MM.1S (cell line): ENCODE measurements around the gene PAK1.

Experiments
- DNase-seq: peaks from one replicate; pipeline ENCODE4 v3.0.0-alpha.2; 2015
- H2AFZ ChIP-seq: fragments of 300-600 bp; sonication (generic); 2 replicates; pipeline ENCODE4 v1.6.0; 2016; ENCODE audit warnings: antibody characterized with exemption, low read length
- H3F3A ChIP-seq: fragments of 300-600 bp; sonication (generic); 2 replicates; pipeline ENCODE4 v1.6.1; 2016; ENCODE audit warnings: mild to moderate bottlenecking, antibody characterized with exemption, low read length, moderate library complexity, mixed read lengths; ENCODE audit not compliant: insufficient read depth
- H3K27ac ChIP-seq: fragments of 300-600 bp; sonication (generic); 2 replicates; pipeline ENCODE4 v1.5.1; 2016; ENCODE audit warnings: mild to moderate bottlenecking, low read length
- H3K27me3 ChIP-seq: fragments of 300-600 bp; sonication (generic); replicated peaks from 2 replicates; pipeline ENCODE4 v1.6.0; 2016; ENCODE audit warnings: low read length; ENCODE audit not compliant: insufficient read depth
- H3K36me3 ChIP-seq: fragments of 300-600 bp; sonication (generic); replicated peaks from 2 replicates; pipeline ENCODE4 v1.6.1; 2016; ENCODE audit warnings: mild to moderate bottlenecking, low read length, mixed read lengths; ENCODE audit not compliant: insufficient read depth
- H3K4me1 ChIP-seq: fragments of 300-600 bp; sonication (generic); 2 replicates; pipeline ENCODE4 v1.6.1; 2016; ENCODE audit warnings: low read length, mixed read lengths
- H3K4me2 ChIP-seq: fragments of 300-600 bp; sonication (generic); 2 replicates; pipeline ENCODE4 v1.6.0; 2016; ENCODE audit warnings: low read depth, low read length
- H3K4me3 ChIP-seq: fragments of 300-600 bp; sonication (generic); 2 replicates; pipeline ENCODE4 v1.5.1; 2016; ENCODE audit warnings: low read length, mixed read lengths
- H3K79me2 ChIP-seq: fragments of 300-600 bp; sonication (generic); 2 replicates; pipeline ENCODE4 v1.6.1; 2016; ENCODE audit warnings: mixed run types, low read length, mixed read lengths
- H3K9ac ChIP-seq: fragments of 300-600 bp; sonication (generic); 2 replicates; pipeline ENCODE4 v1.6.1; 2016; ENCODE audit warnings: low read length, mixed read lengths
- H3K9me2 ChIP-seq: fragments of 300-600 bp; sonication (generic); replicated peaks from 2 replicates; pipeline ENCODE4 v1.6.1; 2016; ENCODE audit warnings: mild to moderate bottlenecking, low read length, mixed read lengths; ENCODE audit not compliant: insufficient read depth
- H3K9me3 ChIP-seq: fragments of 300-600 bp; sonication (generic); replicated peaks from 2 replicates; pipeline ENCODE4 v1.6.1; 2016; ENCODE audit warnings: mild to moderate bottlenecking, low read length, mixed read lengths; ENCODE audit not compliant: insufficient read depth
- H4K20me1 ChIP-seq: fragments of 300-600 bp; sonication (generic); 2 replicates; pipeline ENCODE4 v1.6.1; 2016; ENCODE audit warnings: mild to moderate bottlenecking, low read length, moderate library complexity, mixed read lengths; ENCODE audit not compliant: insufficient read depth
- CTCF ChIP-seq: fragments of 300-600 bp; sonication (generic); IDR thresholded peaks from 2 replicates; pipeline ENCODE4 v1.5.1; 2016; ENCODE audit warnings: antibody characterized with exemption, low read length, mixed read lengths
- EZH2 ChIP-seq: fragments of 300-600 bp; sonication (generic); optimal IDR thresholded peaks from 2 replicates; pipeline ENCODE3; 2017; ENCODE audit warnings: low read depth, mild to moderate bottlenecking, antibody characterized with exemption, low read length, mixed read lengths
- EZH2phosphoT487 ChIP-seq: fragments of 300-600 bp; sonication (generic); IDR thresholded peaks from 2 replicates; pipeline ENCODE4 v1.6.1; 2018; ENCODE audit warnings: antibody characterized with exemption, low read length

PAK1 gene

DNA sequence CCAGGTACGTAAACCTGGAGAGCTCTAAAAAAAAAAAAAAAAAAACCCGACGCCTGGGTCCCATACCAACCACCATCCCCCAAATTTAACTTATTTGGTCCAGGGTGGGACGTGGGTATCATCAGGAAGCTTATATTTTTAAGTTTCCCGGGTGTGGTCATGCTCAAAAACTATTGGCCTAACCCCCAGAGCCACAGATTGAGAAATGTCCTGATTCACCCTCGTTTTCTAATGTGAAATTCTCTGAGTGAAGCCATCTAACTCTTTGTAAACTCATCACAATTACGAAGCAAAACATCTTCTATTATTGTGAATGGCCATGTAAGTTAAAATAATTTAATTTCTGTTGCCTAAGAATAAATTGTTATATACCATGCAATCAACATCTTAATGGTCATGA is 29.6 kb downstream of the PAK1 start:
- Histone ChIP-seq H3K9me3 (no peaks in the 10 kb centered on the region), H3K27ac (no peak overlapping the region), H3F3A (peaks cover 13% of the 10 kb centered on the region), H3K4me2 (no peak overlapping the region), H3K4me1 (peaks cover 72% of the 10 kb centered on the region), H3K4me3 (no peak overlapping the region), H3K9ac (no peak overlapping the region), H3K27me3 (no peaks in the 10 kb centered on the region), H3K79me2 (peaks cover 39% of the 10 kb centered on the region), H3K9me2 (no peaks in the 10 kb centered on the region), H4K20me1 (no peaks in the 10 kb centered on the region), H2AFZ (no peak overlapping the region), H3K36me3 (no peaks in the 10 kb centered on the region)
- no peak for DNase-seq
- no peak for TF ChIP-seq CTCF
- no peak for TF ChIP-seq EZH2
- TF ChIP-seq EZH2phosphoT487: no peak

DNA sequence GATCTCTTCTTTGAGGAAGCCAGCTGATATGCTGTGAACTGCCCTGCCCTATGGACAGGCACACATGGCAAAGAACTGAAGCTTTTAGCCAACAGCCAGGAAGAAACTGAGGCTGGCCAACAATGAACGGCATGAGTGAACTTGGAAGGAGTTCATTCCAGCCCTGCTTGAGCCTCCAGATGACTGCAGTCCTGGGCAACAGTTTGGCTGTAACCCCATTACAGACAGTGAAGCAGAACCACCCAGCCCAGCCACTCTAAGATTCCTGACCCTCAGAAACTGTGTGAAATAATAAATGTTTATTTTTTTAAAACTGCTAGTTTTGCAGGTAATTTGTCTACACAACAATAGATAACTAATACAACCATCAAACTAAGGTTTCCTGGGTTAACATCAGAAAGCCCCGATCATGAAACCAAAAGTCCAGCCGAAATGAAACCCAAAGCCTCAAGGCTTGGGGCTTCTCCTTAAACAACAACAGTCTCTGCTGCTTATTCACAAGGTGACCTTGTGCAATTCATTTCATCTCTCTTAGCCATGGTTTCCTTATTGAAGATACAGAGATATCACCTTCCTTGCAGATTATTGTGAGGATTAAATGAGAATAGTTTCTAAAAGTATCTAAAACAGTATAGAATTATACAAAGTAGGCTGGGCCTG is 31.4 kb downstream of the PAK1 start:
- Histone ChIP-seq H3K9ac (peak overlapping the region; percentile 70), H3K27ac (peak overlapping the region; percentile 85), H3K27me3 (no peaks in the 10 kb centered on the region), H3K4me1 (peaks cover 76% of the 10 kb centered on the region), H3K4me3 (peak overlapping the region; percentile 50), H3F3A (peaks cover 25% of the 10 kb centered on the region), H4K20me1 (no peaks in the 10 kb centered on the region), H3K79me2 (peaks cover 38% of the 10 kb centered on the region), H3K9me2 (no peaks in the 10 kb centered on the region), H3K9me3 (no peaks in the 10 kb centered on the region), H2AFZ (peak overlapping the region; percentile 60), H3K36me3 (no peaks in the 10 kb centered on the region), H3K4me2 (peak overlapping the region; percentile 90)
- no peak for TF ChIP-seq EZH2phosphoT487
- no peak for TF ChIP-seq CTCF
- TF ChIP-seq EZH2: no peak
- peak; percentile 70 for DNase-seq

GRCh38 chr11:77441426-77441825 is 32.5 kb downstream of the PAK1 start:
- Histone ChIP-seq H2AFZ (no peak overlapping the region), H3K4me3 (no peak overlapping the region), H3K27me3 (no peaks in the 10 kb centered on the region), H3K27ac (peak overlapping the region; percentile 85; the same call in 1 of the 2 replicates), H3K36me3 (no peaks in the 10 kb centered on the region), H4K20me1 (no peaks in the 10 kb centered on the region), H3K9me3 (no peaks in the 10 kb centered on the region), H3K4me2 (no peak overlapping the region), H3K9ac (no peak overlapping the region), H3F3A (peaks cover 25% of the 10 kb centered on the region), H3K9me2 (no peaks in the 10 kb centered on the region), H3K79me2 (peaks cover 47% of the 10 kb centered on the region), H3K4me1 (peaks cover 85% of the 10 kb centered on the region)
- no peak for DNase-seq
- TF ChIP-seq CTCF (no peak), EZH2 (no peak), EZH2phosphoT487 (no peak)
